BJ (cell line): ENCODE measurements around the gene UNC119B. TPM values are rescaled to one million over a fixed set of nuclear protein-coding genes. Genes with fewer than 3 reads are reported as not detected.

ENCODE experiments used
- CTCF ChIA-PET: fragments of 350-600 bp; formaldehyde crosslinking; extraction: SDS; loops from one replicate; lab custom pipeline; 2021; ENCODE audit warnings: antibody characterized with exemption, inconsistent platforms; lab: Yijun Ruan, JAX
- POLR2A ChIA-PET: fragments of 300-600 bp; sonication (Branson Sonifier 250); formaldehyde crosslinking; extraction: SDS; loops from one replicate; lab custom pipeline; 2021; ENCODE audit warnings: antibody characterized with exemption; lab: Charles Lee
- DNase-seq: peaks from one replicate; pipeline ENCODE4 v3.0.0-alpha.2; 2011; ENCODE audit warnings: low read depth
- H3K27me3 ChIP-seq: 2 replicates; pipeline ENCODE4 v1.6.0; 2011; ENCODE audit warnings: low read length; ENCODE audit not compliant: control insufficient read depth, insufficient read depth
- H3K36me3 ChIP-seq: 2 replicates; pipeline ENCODE4 v1.5.1; 2011; ENCODE audit warnings: low read length; ENCODE audit not compliant: control insufficient read depth, insufficient read depth
- H3K4me3 ChIP-seq: 2 replicates; pipeline ENCODE4 v1.5.1; 2011; ENCODE audit warnings: low read depth, mild to moderate bottlenecking, control low read depth, low read length
- polyA plus RNA-seq: library from polyadenylated mRNA; depleted of rRNA; stranded (reverse); fragments of >200 nt; gene quantifications from 2 replicates; pipeline ENCODE4 v1.2.3, GENCODE V29; 2011
- TF ChIP-seq, protein P1 (sequence below): IDR thresholded peaks from 2 replicates; pipeline ENCODE4 v1.5.1; 2011; ENCODE audit warnings: low read depth, mild to moderate bottlenecking, control low read depth, inconsistent platforms, low read length, moderate library complexity; ENCODE audit not compliant: insufficient read depth

UNC119B gene
- polyA plus RNA-seq, 1 experiment: 32.0 TPM

DNA sequence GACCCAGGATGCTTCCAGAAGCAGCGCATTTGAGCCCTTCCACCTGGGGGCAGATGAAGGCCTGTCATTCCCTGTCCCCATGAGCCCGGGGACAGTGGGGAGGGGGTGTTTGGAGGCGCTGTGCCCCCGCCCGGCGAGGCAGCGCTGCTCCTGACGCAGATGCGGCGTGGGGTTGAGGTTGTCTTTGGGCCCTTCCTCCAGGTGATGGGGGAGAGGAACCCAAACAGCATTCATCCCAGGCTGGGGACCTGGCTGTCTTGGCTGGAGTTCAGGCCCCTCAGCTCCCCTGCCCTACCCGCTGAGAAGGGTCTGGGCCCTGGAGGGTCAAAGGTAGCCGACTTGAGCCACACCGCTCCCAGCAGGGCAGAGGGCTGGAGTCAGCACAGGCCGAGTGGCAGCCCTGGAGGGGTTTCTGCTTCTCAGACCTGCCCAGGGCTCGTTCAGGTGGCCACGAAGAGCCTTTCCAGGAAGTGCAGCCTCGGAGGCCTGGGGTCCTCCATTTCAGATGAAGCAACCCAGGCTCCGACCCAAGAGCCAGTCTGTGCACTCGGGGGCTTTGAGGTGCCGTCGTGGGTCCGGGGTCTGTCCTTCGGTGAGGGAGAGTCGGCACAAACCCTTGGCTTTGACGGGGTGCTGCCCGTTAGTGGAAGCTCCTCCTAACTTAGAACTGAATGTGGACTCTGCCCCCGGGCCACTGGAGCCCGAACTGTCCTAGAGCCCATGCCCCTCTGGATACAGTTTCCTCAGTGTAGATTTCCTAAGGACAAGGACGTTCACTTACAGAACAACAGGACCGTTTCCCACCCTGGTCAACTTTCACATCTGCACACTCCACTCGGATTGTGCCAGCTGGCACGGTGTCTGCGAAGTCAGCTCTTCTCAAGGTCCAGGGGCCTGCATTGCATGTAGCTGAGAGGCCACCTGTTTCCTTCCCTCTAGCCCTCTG, 31.5 kb downstream of the UNC119B start:
- POLR2A ChIA-PET: no interaction called here
- H3K27me3 ChIP-seq: no peaks in the 10 kb centered on the region
- peaks cover 3% of the 10 kb centered on the region; the same call in 1 of the 2 replicates for H3K36me3 ChIP-seq
- no peak for DNase-seq
- CTCF ChIA-PET: no interaction called here
- no peak overlapping the region for H3K4me3 ChIP-seq
- TF ChIP-seq, protein P1, sequence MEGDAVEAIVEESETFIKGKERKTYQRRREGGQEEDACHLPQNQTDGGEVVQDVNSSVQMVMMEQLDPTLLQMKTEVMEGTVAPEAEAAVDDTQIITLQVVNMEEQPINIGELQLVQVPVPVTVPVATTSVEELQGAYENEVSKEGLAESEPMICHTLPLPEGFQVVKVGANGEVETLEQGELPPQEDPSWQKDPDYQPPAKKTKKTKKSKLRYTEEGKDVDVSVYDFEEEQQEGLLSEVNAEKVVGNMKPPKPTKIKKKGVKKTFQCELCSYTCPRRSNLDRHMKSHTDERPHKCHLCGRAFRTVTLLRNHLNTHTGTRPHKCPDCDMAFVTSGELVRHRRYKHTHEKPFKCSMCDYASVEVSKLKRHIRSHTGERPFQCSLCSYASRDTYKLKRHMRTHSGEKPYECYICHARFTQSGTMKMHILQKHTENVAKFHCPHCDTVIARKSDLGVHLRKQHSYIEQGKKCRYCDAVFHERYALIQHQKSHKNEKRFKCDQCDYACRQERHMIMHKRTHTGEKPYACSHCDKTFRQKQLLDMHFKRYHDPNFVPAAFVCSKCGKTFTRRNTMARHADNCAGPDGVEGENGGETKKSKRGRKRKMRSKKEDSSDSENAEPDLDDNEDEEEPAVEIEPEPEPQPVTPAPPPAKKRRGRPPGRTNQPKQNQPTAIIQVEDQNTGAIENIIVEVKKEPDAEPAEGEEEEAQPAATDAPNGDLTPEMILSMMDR: no peak

DNA sequence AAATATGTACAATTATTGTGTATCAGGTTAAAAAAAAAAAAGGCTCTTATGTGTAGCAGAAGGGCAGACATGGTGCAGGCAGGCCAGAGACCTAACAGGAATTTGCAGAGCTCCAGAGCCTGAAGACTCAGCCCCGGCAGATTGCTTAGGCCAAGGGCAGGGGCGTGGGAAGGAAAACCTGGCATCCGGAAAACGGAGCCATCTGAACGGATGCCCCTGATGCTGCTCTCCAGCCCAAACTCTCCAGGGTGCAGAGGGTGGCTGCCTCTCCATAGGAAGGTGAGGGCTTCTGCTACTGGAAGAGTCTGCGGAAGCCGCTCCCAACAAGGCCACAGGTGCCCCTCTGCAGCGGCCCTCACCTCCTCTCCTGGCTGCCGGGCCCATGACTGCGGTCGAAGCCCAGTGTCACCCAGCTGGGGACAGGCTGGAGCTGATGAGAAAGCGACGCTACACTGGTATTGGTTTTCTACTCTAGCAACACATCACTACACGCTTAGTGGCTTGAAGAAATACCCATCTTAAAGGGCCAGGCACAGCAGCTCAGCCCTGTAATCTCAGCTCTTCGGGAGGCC, 34.8 kb downstream of the UNC119B start:
- H3K4me3 ChIP-seq: no peak overlapping the region
- no peaks in the 10 kb centered on the region for H3K27me3 ChIP-seq
- no peaks in the 10 kb centered on the region for H3K36me3 ChIP-seq
- TF ChIP-seq, protein P1: no peak
- CTCF ChIA-PET: interaction anchor here (0.6 kb wide), 1 partner anchor 160 kb away, joined by 4 read pairs; no protein-coding TSS in a partner anchor
- DNase-seq: no peak
- POLR2A ChIA-PET: no interaction called here

DNA sequence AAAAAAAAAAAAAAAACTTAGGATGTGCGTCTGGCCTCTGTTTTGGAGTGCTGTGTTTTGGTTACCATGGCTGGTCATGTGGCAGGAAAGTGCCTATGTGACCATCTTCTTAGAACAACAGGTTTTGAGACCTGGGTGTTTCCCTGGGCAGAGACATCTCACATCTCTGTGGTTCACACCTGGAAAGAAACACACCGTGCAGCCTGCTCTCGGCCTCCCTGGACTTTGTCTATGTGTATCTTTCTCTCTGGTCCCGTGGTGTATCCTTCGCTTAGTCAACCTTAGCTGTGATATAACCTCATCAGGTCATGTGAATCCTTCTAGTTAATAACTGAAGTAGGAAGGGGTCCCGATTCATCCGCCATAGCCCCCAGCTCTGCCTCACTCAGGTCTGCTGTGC, 38.0 kb downstream of the UNC119B start:
- Histone ChIP-seq H3K27me3 (no peaks in the 10 kb centered on the region), H3K36me3 (no peaks in the 10 kb centered on the region), H3K4me3 (no peak overlapping the region)
- CTCF ChIA-PET: no interaction called here
- TF ChIP-seq, protein P1: no peak
- no peak for DNase-seq
- POLR2A ChIA-PET: no interaction called here

DNA sequence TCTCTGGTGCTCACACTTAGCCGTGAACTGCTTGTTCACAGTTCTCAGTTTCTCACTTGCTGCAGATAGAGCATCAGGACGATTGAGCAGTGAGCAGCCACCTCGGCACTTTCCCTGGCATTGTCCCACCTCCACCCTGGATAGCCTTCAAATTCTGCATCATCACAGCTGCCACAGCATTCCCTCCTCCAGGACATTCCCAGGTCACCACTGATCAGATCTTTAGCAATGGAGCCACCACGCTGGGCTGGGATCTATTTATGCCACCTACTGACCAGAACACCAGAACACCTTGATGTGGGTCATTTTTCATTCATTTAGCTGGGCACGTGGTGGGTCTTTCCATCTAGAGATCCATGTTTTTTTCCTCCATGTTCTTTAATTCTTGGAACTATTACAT, 39.0 kb downstream of the UNC119B start:
- CTCF ChIA-PET: no interaction called here
- no peak for DNase-seq
- no peak overlapping the region for H3K4me3 ChIP-seq
- H3K27me3 ChIP-seq: no peaks in the 10 kb centered on the region
- no peaks in the 10 kb centered on the region for H3K36me3 ChIP-seq
- POLR2A ChIA-PET: no interaction called here
- TF ChIP-seq, protein P1: no peak

DNA sequence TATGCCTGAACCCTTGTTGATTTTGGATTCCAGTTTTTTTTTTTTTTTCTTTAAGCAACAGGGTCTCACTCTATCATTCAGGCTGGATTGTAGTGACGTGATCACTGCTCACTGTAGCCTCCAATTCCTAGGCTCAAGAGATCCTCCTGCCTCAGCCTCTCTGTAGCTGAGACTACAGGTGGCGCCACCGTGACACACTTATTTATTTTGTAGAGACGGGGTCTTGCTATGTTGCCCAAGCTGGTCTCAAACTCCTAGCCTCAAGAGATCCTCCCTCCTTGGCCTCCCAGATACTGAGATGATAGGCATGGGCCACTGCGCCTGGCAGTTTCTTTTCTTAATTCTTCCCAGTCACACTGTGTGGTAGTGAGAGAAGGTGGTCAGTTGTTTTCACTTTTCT, 40.5 kb downstream of the UNC119B start:
- H3K27me3 ChIP-seq: no peaks in the 10 kb centered on the region
- CTCF ChIA-PET: interaction anchor here (1.0 to 1.7 kb wide), 3 partner anchors 15 to 221 kb away, joined by 3 to 4 read pairs (median 3); no protein-coding TSS in a partner anchor

More for the DNA sequence above, 40.5 kb downstream of the UNC119B start:
- no peak for DNase-seq
- no peaks in the 10 kb centered on the region for H3K36me3 ChIP-seq
- TF ChIP-seq, protein P1: no peak
- H3K4me3 ChIP-seq: no peak overlapping the region
- POLR2A ChIA-PET: no interaction called here
